ENCODE measurements around the gene OCA2. TPM values are rescaled to one million over a fixed set of nuclear protein-coding genes. Genes with fewer than 3 reads are reported as not detected.

The OCA2 gene
- total RNA-seq, 2 donors from 2014 or later: 0.31 TPM; not detected in 1

- Histone ChIP-seq H3K36me3 (no peaks in the 10 kb centered on the region), H3K27me3 (no peaks in the 10 kb centered on the region), H3K4me1 (no peaks in the 10 kb centered on the region), H3K27ac (no peak overlapping the region), H3K4me3 (no peak overlapping the region), H3K9me3 (no peaks in the 10 kb centered on the region)
- DNase-seq (ENCODE audit: low spot score): no peak
- no peak for TF ChIP-seq CTCF (IDR thresholded peaks at IDR 0.05)
These were observed 114.0 kb downstream of the OCA2 start for GRCh38 chr15:27985099-27985498.

GRCh38 chr15:27983496-27983895 is 115.6 kb downstream of the OCA2 start:
- no peaks in the 10 kb centered on the region for H3K27me3 ChIP-seq
- H3K4me1 ChIP-seq: no peaks in the 10 kb centered on the region
- no peak for TF ChIP-seq CTCF (IDR thresholded peaks at IDR 0.05)
- no peaks in the 10 kb centered on the region for H3K36me3 ChIP-seq
- no peak overlapping the region for H3K27ac ChIP-seq
- DNase-seq (ENCODE audit: low spot score): no peak
- H3K4me3 ChIP-seq: no peak overlapping the region
- no peaks in the 10 kb centered on the region for H3K9me3 ChIP-seq

- no peaks in the 10 kb centered on the region for H3K36me3 ChIP-seq
- no peaks in the 10 kb centered on the region for H3K4me1 ChIP-seq
- H3K27me3 ChIP-seq: no peaks in the 10 kb centered on the region
- no peaks in the 10 kb centered on the region for H3K9me3 ChIP-seq
- H3K27ac ChIP-seq: no peak overlapping the region
- no peak for TF ChIP-seq CTCF (IDR thresholded peaks at IDR 0.05)
- DNase-seq (ENCODE audit: low spot score): no peak
- no peak overlapping the region for H3K4me3 ChIP-seq
These were observed 121.4 kb downstream of the OCA2 start for GRCh38 chr15:27977696-27978095.

- no peak for DNase-seq (ENCODE audit: low spot score)
- Histone ChIP-seq H3K27me3 (no peaks in the 10 kb centered on the region), H3K4me3 (no peak overlapping the region), H3K27ac (no peak overlapping the region), H3K36me3 (no peaks in the 10 kb centered on the region), H3K4me1 (no peaks in the 10 kb centered on the region), H3K9me3 (no peaks in the 10 kb centered on the region)
- no peak for TF ChIP-seq CTCF (IDR thresholded peaks at IDR 0.05)
These were observed 125.2 kb downstream of the OCA2 start for GRCh38 chr15:27973886-27974285.

GRCh38 chr15:27970661-27971392 is 128.3 kb downstream of the OCA2 start:
- Histone ChIP-seq H3K27me3 (no peaks in the 10 kb centered on the region), H3K27ac (no peak overlapping the region), H3K36me3 (no peaks in the 10 kb centered on the region), H3K9me3 (no peaks in the 10 kb centered on the region), H3K4me1 (no peaks in the 10 kb centered on the region), H3K4me3 (no peak overlapping the region)
- DNase-seq (ENCODE audit: low spot score): no peak
- no peak for TF ChIP-seq CTCF (IDR thresholded peaks at IDR 0.05)

- H3K4me1 ChIP-seq: no peaks in the 10 kb centered on the region
- no peak for DNase-seq (ENCODE audit: low spot score)
- H3K27me3 ChIP-seq: no peaks in the 10 kb centered on the region
- H3K27ac ChIP-seq: no peak overlapping the region
- H3K9me3 ChIP-seq: no peaks in the 10 kb centered on the region
- H3K4me3 ChIP-seq: no peak overlapping the region
- TF ChIP-seq CTCF (IDR thresholded peaks at IDR 0.05): no peak
- H3K36me3 ChIP-seq: no peaks in the 10 kb centered on the region
These were observed 131.6 kb downstream of the OCA2 start for GRCh38 chr15:27967541-27967940.

Measured in right atrium auricular region (tissue), 2 donors.